GM18873 (cell line): ENCODE results near the gene ALKBH3.
A peak's percentile ranks its signal among the peaks of the same experiment; 100 is the strongest.

Source experiments
- ATAC-seq: cut with Tn5 transposase; IDR thresholded peaks from one replicate; pipeline ENCODE4 v1.9.1; 2021; ENCODE audit warnings: mild to moderate bottlenecking, moderate library complexity, moderate number of reproducible peaks; ENCODE audit not compliant: unreplicated experiment, low FRiP score

ALKBH3 gene

GRCh38 chr11:43934601-43935423 lies 54.2 kb downstream of the ALKBH3 start:
- ATAC-seq = no peak

GRCh38 chr11:43935424-43935979 lies 54.9 kb downstream of the ALKBH3 start:
- no peak for ATAC-seq

GRCh38 chr11:43936076-43936475 lies 55.4 kb downstream of the ALKBH3 start:
- ATAC-seq = no peak

- ATAC-seq = no peak
These were observed 57.1 kb downstream of the ALKBH3 start for GRCh38 chr11:43937434-43938411.

- ATAC-seq = no peak
These were observed 60.8 kb downstream of the ALKBH3 start for GRCh38 chr11:43941257-43941994.

DNA sequence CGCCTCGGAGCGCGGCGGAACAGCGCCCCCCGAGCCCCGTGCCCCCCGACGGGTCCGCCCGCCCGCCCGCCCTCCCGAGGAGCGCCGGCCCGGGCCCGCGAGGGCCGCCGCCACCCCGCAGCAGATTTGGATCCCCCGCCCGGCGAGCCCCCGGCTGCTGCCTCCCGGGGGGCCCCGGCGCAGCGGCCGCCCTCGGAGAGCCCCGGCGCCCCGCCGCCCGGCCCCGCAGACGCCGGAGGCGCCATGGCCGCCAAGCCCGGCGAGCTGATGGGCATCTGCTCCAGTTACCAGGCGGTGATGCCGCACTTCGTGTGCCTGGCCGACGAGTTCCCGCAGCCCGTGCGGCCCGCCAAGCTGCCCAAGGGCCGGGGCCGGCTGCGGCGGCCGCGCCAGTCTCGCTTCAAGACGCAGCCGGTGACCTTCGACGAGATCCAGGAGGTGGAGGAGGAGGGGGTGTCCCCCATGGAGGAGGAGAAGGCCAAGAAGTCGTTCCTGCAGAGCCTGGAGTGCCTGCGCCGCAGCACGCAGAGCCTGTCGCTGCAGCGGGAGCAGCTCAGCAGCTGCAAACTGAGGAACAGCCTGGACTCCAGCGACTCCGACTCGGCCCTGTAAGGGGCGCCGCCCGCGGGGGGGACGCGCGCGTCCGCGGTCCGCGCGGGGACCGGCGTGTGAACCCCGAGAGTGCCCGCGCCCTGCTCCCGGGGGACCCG lies 62.2 kb downstream of the ALKBH3 start:
- ATAC-seq = no peak

- ATAC-seq = no peak
These were observed 62.8 kb downstream of the ALKBH3 start for GRCh38 chr11:43943372-43943930.

- no peak for ATAC-seq
These were observed 63.5 kb downstream of the ALKBH3 start for GRCh38 chr11:43943931-43944751.

- ATAC-seq = peak; percentile 57
These were observed 64.2 kb downstream of the ALKBH3 start for GRCh38 chr11:43944761-43945311.

- no peak for ATAC-seq
These were observed 66.4 kb downstream of the ALKBH3 start for GRCh38 chr11:43947003-43947500.

- no peak for ATAC-seq
These were observed 67.2 kb downstream of the ALKBH3 start for GRCh38 chr11:43947815-43948214.

DNA sequence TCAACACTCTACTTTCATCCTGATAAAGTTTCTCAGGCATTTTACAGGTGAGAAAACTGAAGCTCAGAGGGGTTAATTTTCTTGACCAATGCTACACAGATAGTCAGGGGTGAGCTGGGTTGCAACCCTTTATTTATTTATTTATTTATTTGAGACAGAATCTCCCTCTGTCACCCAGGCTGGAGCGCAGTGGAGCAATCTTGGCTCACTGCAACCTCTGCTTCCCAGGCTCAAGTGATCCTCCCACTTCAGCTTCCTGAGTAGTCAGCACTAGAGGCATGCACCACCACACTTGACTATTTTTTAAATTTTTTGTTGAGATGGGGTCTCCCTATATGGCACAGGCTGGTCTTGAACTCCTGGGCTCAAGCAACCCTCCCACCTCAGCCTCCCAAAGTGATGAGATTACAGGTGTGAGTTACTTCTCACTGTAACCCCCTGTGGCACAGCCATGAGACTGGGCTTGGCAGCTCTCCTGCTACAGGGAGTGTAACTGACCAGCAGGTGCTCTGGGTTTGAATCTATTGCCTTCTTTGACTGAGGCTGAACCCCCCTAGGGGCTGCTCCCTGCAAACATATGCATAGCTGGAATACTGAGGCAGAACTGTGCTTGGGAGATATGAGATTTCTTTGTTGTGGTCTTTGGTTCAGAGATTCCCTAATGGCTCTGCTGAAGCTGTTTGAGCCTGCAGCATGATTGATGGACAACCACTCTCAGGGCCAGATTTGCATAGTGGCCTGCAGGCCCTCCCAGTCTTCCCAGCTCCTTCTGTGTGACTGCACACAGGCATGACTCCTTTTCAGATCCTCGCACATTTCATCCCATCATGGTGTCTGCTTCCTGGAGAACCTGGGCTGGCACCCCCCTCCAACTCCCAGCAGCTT lies 68.0 kb downstream of the ALKBH3 start:
- no peak for ATAC-seq

GRCh38 chr11:43950311-43950855 lies 69.8 kb downstream of the ALKBH3 start:
- ATAC-seq = no peak

DNA sequence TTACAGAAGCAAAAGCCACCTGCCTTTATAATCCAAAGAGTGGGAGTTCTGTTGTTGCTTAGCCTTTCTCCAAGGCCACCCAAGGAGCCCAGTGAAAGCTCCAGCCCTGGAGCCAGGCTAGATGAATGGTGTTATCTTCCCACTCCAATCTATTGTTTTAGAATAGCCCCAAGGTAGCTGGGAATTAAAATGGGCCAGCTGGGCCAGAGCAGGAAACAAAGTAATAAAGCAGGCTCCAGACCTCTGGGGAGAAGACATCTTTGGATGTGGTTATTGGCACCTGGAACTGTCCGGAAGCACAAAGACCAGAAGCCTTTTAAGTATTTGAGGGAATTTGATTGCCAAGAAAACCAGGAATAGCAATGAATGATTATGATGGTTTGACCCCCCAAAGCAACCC lies 70.6 kb downstream of the ALKBH3 start:
- ATAC-seq = no peak

DNA sequence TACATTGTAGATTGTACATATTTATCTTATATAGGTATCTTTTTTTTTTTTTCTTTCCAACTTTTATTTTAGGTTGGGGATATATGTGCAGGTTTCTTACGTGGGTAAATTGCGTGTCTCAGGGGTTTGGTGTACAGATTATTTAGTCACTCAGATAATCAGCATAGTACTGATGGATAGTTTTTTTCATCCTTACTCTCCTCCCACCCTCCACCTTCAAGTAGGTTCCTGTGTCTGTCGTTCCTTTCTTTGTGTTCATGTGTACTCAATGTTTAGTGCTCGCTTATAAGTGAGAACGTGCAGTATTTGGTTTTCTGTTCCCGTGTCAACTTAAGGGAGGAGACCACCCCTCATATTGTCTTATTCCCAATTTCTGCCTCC lies 71.4 kb downstream of the ALKBH3 start:
- ATAC-seq = no peak

DNA sequence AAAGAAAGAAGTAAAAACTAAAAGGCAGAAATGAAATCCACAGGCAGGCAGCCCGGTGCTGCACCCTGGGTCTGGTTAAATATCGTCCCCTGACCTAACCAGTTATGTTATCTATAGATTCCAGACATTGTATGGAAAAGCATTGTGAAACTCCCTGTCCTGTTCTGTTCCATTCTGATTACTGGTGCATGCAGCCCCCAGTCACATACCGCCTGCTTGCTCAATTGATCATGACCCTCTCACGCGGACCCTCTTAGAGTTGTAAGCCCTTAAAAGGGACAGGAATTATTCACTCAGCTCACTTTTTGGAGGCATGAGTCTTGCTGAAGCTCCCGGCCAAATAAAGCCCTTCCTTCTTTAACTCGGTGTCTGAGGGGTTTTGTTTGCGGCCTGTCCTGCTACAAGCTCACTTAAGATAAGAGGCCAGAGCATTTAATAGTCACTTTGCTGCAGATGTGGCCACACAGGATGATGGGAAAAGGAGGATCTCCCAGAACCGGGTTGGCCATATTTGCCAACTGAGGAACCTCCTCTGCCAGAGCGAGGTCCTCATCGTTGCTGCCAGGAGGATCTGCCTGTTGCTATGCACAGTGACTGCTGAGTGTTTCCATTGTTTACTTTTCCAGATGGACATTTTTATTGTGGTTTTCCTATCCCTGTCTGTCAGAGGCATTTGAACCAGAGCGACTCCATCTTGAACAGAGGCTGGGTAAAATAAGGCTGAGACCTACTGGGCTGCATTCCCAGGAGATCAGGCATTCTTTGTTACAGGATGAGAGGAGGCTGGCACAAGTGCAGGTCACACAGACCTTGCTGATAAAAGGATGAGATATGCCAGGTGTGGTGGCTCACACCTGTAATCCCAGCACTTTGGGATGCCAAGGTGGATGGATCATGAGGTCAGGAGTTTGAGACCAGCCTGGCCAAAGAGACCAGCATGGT lies 72.0 kb downstream of the ALKBH3 start:
- ATAC-seq = no peak
